GM20000 (cell line): ENCODE results near the gene ZNF789.

Experiments used
- DNase-seq: peaks from one replicate; pipeline ENCODE4 v3.0.0; 2012; ENCODE audit warnings: low spot score
- TF ChIP-seq, protein P1 (sequence below): IDR thresholded peaks from 2 replicates; pipeline ENCODE4 v1.5.1; 2012; ENCODE audit warnings: mild to moderate bottlenecking, control low read depth; ENCODE audit errors: extremely low read depth, missing control alignments

The ZNF789 gene

DNA sequence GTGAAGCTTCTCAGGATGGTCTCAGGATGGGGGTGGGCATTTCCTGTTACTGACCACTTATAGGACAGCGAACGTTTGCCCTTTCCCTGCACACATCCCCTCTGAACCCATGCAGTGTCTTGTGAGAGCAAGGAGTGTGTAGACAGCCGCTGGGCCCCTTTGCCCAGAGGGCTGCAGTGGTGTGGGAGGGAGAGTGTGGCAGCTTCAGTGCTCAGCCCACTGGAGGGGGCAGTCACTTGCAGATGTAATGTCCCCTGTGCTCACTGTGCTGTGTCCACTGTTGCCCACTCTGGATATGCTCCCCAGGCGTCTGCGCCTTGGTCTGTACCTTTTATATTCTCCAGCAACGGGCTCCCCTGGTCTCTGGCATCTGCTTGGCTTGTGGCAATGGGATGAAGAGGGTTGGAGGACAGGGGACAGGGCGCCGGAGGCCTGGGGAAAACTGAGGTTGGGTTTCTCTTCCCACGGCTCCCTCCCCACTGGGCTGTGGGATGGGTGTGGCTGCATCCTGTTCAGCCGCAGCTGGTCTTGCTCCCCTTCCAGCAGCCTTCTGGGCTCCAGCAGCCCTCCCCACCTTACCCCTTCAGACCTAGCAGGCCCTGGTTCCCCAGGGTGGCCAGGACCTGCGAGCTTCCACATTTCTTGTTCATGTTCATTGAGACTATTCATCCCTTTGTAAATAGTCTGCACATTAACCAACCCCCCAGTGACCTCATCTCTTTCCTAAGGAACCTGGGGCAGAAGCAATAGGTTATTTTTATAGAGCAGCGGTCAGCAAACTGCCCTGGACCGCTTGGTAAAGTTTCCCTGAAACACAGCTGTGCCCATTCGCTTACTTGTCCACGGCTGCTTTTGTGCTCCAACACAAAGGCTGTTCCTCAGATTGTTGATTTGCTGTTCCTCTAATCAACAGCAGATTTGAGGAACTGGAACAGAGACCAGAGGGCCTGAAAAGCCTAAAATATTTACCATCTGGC is 6.1 kb downstream of the ZNF789 start:
- no peak for DNase-seq
- TF ChIP-seq, protein P1, sequence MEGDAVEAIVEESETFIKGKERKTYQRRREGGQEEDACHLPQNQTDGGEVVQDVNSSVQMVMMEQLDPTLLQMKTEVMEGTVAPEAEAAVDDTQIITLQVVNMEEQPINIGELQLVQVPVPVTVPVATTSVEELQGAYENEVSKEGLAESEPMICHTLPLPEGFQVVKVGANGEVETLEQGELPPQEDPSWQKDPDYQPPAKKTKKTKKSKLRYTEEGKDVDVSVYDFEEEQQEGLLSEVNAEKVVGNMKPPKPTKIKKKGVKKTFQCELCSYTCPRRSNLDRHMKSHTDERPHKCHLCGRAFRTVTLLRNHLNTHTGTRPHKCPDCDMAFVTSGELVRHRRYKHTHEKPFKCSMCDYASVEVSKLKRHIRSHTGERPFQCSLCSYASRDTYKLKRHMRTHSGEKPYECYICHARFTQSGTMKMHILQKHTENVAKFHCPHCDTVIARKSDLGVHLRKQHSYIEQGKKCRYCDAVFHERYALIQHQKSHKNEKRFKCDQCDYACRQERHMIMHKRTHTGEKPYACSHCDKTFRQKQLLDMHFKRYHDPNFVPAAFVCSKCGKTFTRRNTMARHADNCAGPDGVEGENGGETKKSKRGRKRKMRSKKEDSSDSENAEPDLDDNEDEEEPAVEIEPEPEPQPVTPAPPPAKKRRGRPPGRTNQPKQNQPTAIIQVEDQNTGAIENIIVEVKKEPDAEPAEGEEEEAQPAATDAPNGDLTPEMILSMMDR: no peak

DNA sequence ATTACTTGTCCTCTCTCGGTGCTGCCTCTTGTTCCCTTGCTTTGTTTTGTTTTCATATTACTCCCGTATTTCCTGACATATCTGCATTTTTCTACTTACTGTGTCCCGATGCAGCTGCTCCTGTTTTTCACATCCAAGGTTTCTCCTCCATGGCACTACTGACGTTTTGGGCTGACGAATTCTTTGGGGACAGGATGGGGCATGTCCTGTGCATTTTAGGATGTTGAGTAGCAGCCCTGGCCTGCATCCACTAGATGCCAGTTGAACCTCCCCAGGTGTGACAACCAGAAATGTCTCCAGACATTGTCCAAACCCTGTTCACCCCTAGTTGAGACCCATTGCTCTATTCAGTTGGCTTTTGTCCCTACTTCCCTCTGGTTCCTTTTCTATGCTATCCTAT is 12.4 kb downstream of the ZNF789 start:
- TF ChIP-seq, protein P1: no peak
- DNase-seq: no peak

DNA sequence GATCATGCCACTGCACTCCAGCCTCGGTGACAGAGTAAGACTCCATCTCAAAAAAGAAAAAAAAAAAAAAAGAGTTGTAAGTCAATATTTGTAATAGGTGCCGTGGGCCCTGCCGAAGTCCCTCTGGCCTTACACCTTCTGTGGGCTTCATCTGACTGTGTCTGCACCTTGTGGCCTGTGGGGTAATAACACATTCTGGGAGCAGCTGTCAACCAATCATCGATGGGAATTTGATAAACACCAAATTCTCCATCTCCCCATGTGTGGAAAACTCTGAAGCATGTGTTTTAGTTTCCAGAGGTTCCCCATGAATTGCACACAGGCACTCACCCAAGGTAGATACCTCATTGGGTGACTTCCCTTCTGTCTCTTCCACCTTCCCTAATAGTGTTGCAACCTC is 16.5 kb downstream of the ZNF789 start:
- TF ChIP-seq, protein P1: no peak
- DNase-seq: no peak

DNA sequence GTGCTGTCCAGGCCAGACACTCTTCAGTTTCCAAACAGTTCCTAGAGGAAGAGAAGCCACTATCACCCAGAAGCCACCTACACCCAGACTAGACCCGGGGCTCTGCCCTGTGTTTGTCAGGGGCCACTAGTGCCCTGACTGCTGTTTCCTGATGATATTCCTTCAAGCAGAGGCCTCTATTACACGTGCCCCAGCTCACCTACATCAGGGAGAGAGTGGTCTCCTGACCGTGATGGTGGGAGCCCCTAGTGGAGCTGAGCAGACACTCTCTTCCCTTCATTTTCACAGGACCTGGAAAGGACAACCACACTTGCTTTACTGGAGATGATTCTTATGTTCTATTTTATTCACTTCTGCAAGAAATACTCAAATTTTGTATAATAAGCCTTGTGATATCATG is 18.2 kb downstream of the ZNF789 start:
- no peak for DNase-seq
- TF ChIP-seq, protein P1: no peak

DNA sequence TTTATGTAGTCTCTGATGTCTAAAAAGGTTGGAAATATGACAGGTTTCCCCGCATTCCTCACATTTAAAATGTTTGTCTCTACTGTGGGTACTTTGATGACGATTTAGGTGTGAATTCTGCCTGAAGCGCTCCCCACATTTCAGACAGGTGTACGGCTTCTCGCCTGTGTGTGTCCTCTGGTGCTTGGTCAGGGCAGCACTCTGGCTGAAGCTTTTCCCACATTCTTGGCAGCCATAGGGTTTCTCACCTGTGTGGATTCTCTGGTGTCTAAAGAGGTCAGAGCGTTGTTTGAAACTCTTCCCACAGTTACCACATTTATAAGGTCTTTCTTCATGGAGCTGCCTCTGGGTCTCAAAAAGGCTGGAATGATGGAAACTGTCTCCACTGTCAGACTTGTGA is 21.1 kb downstream of the ZNF789 start:
- no peak for DNase-seq
- TF ChIP-seq, protein P1: no peak

DNA sequence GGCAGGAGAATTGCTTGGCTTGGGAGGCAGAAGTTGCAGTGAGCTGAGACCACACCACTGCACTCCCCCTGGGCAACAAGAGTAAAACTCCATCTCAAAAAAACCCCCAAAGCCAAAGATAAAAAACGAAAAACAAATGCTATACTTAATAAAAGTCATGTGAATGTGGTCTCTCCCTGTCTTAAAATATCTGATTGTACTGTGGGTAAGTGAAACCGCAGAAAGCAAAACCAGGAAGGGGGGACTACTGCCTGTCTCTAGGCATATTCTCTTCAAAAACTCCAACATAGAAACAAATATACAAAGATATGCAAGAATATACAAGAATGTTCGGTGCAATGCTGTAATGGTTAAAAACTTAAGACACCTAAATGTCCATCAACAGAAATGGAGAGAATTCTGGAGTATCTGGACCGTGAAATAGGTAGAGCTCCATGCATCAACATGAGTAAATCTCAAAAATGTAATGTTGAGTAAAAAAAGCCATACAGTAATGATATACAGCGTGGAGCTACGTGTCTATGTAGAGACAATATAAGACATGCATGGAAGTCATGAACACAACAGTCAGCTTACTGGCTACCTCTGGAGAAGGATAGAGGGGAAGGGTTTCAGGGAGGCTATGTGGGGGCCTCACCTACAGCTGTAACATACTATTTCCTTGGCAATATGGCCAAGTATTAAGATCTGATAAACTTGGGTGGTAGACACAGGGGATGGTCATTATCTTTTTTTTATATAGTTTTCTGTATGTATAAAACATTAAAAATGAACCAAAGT is 25.3 kb downstream of the ZNF789 start:
- TF ChIP-seq, protein P1: no peak
- no peak for DNase-seq

DNA sequence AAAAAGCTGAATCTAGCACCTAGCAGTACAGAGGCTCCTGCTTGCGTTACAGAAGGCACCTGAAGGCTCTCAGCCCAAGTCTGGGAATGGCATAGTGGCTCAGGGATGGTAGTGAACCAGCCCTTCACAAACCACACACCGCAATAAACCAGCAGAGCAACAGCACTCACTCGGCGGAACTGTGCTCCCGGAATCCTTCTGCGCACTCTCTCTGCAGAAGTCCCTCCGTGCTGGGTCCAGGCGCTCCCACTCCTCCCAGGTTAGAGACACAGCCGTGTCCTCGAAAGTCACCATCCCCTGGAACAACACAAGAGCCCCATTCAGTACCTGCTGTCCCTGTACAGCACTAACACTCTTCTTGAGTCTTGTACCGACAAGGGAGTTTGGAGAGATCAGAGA is 25.9 kb downstream of the ZNF789 start:
- DNase-seq: no peak
- TF ChIP-seq, protein P1: no peak
